HFF-Myc (cell line): ENCODE data around the gene GNL1.
A peak's percentile ranks its signal among the peaks of the same experiment; 100 is the strongest.

ENCODE experiments used
- DNase-seq: peaks from one replicate; pipeline ENCODE4 v3.0.0-alpha.2; 2011; ENCODE audit warnings: low read depth; ENCODE audit errors: extremely low read depth
- H3K4me3 ChIP-seq: replicated peaks from 2 replicates; pipeline ENCODE4 v1.5.1; 2011; ENCODE audit warnings: low read depth, mild to moderate bottlenecking, control low read depth, low read length
- TF ChIP-seq, protein P1 (sequence below): IDR thresholded peaks from 2 replicates; pipeline ENCODE4 v1.5.1; 2012; ENCODE audit warnings: mild to moderate bottlenecking, low read depth, low read length, control low read depth; ENCODE audit errors: missing control alignments

GNL1 gene

DNA sequence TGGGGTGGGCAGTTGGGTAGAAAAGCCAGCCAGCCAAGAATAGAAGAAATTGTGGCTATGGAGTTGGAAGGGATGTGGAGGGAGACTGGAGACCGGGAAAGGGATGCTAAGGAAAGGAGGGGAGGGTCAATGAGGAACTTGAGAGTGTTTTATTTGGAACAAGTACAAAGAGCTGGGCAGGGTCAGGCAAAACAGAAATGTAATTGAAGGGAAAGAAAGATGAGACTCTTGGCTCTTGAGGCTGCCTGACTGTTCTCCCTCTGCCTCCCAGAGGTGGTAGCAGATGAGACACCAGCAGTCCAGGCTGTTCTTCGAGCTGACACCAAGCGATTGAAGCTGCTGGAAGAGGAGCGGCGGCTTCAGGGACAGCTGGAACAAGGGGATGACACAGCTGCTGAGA, 27.6 kb upstream of the GNL1 start:
- DNase-seq = no peak
- no peak overlapping the region for H3K4me3 ChIP-seq
- TF ChIP-seq, protein P1, sequence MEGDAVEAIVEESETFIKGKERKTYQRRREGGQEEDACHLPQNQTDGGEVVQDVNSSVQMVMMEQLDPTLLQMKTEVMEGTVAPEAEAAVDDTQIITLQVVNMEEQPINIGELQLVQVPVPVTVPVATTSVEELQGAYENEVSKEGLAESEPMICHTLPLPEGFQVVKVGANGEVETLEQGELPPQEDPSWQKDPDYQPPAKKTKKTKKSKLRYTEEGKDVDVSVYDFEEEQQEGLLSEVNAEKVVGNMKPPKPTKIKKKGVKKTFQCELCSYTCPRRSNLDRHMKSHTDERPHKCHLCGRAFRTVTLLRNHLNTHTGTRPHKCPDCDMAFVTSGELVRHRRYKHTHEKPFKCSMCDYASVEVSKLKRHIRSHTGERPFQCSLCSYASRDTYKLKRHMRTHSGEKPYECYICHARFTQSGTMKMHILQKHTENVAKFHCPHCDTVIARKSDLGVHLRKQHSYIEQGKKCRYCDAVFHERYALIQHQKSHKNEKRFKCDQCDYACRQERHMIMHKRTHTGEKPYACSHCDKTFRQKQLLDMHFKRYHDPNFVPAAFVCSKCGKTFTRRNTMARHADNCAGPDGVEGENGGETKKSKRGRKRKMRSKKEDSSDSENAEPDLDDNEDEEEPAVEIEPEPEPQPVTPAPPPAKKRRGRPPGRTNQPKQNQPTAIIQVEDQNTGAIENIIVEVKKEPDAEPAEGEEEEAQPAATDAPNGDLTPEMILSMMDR = no peak

DNA sequence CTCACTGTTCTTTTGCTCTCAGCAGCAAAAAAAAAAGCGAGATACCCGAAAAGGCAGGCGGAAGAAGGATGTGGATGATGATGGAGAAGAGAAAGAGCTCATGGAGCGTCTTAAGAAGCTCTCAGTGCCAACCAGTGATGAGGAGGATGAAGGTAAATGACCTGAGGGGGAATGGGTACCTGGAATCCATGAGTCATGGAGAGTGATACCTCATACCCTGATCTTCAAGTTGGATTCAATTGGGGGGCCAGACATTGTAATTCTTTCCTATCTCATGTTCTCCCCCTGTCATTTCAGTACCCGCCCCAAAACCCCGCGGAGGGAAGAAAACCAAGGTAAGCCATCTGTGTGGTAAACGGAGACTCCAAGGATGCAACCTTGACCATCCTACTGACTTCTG, 21.8 kb upstream of the GNL1 start:
- no peak overlapping the region for H3K4me3 ChIP-seq
- TF ChIP-seq, protein P1 = no peak
- no peak for DNase-seq

DNA sequence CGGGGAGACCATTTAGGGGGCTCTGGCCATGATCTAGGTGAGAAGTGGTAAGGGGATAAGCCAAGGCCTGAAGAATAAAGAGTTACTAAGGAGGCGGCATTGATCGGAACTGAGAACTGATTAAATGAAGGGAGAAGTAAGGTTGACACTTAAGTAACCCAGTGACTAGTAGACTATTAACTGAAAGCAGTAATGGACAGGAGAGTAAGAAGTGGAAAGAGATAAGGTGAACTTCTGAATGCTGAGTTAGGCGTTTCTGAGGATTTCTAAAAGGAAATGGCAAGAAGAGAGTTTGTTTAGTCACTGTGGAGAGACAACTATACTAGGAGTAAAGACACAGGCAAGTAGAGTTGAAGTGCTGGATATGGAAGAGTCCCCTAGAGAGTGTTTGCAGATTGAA, 16.8 kb upstream of the GNL1 start:
- H3K4me3 ChIP-seq = peak overlapping the region; percentile 68
- DNase-seq = no peak
- TF ChIP-seq, protein P1 = no peak

DNA sequence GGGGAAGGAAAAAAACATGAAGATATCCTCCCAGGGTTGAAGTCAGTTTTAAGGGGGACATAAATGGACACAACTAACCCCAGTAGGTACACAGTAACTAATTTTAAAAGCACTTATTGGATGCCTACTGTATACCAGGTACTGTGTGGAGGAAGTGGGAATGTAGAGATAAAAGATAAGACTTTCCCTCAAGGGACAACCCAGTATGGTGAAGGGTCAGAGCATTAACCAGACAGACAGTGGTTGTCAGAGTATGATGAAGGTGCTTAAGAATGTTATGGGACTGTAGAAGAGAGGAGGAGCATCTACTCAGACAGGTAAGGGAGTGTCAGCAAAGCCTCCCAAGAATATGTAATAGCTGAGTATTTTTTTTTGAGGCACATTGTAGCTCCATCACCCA, 15.9 kb upstream of the GNL1 start:
- peak overlapping the region; percentile 68 for H3K4me3 ChIP-seq
- no peak for DNase-seq
- TF ChIP-seq, protein P1 = no peak

DNA sequence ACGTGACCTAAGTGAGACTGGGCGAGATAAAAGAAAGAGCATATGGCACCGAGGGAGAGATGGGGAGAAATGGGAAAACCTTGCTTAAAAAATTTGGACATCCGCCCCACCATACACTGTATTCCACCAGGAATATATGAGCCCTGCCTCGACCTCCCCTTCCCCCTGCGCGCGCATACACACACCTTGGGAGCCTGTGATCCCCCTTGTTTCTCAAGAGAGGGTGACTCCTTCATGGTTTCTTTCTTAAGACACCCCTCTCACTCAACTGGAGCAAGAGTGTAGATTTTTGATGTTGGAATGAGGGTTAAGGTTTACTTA, 15.4 kb upstream of the GNL1 start:
- TF ChIP-seq, protein P1 = no peak

DNA sequence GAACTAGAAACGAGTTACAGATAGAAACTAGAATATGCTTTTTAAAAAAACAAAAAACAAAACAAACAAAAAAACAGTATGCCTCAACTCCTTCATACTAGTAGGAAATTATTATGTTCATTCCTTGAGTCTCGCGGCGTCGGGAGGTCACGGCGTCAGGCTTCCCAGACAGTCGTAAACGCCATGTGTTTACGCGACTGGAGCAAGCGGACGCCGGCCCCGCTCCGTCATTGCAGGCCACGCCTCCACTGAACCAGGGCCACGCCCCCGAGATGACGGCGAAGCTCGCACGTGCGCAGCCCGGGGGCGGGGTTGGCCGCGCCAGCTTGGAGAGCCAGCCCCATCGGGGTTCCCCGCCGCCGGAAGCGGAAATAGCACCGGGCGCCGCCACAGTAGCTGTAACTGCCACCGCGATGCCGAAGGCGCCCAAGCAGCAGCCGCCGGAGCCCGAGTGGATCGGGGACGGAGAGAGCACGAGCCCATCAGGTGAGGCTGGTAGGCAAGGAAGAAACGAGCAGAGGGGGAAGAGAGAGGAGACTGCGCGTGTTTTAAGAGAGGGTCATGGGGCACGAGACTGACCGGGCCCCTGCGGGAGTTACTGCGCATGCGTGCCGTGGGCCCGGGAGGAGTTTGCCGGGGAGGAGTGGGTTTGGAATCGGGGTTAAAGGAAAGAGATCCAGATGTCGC, 14.9 kb upstream of the GNL1 start, which contains the start of gene ABCF1:
Gene ABCF1 (plus strand): TSS at position 368 of the 687 bp plus-strand sequence. CDS start 46 bp downstream, at position 414.
- DNase-seq = peak; percentile 88
- TF ChIP-seq, protein P1 = no peak
- H3K4me3 ChIP-seq = peak within 1 kb of the TSS; percentile 68

More for the DNA sequence above, 15.4 kb upstream of the GNL1 start:
- no peak for DNase-seq
- H3K4me3 ChIP-seq = peak overlapping the region; percentile 68

DNA sequence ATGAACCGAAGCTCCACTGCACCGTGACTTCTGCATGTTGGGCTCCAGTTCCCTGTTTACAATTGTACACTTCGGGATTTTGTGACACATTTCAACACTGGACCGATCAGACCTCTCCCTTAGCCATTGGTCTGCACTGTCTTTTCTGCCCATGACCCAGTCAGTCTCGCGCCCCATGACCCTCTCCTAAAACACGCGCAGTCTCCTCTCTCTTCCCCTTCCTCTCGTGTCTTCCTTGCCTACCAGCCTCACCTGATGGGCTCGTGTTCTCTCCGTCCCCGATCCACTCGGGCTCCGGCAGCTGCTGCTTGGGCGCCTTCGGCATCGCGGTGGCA, 14.4 kb upstream of the GNL1 start:
- H3K4me3 ChIP-seq = peak overlapping the region; percentile 68
- DNase-seq = no peak
- TF ChIP-seq, protein P1 = no peak
